Liver (tissue), 9 donors: Measurements from ENCODE around the gene CFAP45. TPM values are rescaled to one million over a fixed set of nuclear protein-coding genes. Genes with fewer than 3 reads are reported as not detected.

Experiments used
- DNase-seq: peaks from one replicate; pipeline ENCODE4 v3.0.0-alpha.2; 2017; ENCODE audit warnings: low spot score
- H3K27ac ChIP-seq, 2 donors: one replicate each; pipeline ENCODE4 v1.7.0; 2013; ENCODE audit warnings: inconsistent platforms in 2 of 2, low read length in 2 of 2, control low read depth in 1 of 2, low read depth in 1 of 2, mild to moderate bottlenecking in 1 of 2
- H3K27me3 ChIP-seq, 4 donors: one replicate each; pipeline versions ENCODE4 v1.6.1 to v1.7.0; 2013; ENCODE audit warnings: low read length in 3 of 4, inconsistent platforms in 1 of 4, mild to moderate bottlenecking in 1 of 4, moderate library complexity in 1 of 4; ENCODE audit not compliant: control insufficient read depth in 4 of 4, insufficient read depth in 4 of 4
- H3K36me3 ChIP-seq, 4 donors: one replicate each; pipeline versions ENCODE4 v1.6.1 to v1.7.0; 2013; ENCODE audit warnings: low read length in 3 of 4, mild to moderate bottlenecking in 3 of 4, low read depth in 1 of 4, moderate library complexity in 1 of 4; ENCODE audit not compliant: control insufficient read depth in 4 of 4, insufficient read depth in 3 of 4
- H3K4me1 ChIP-seq, 4 donors: one replicate each; pipeline versions ENCODE4 v1.6.1 to v1.7.0; 2013; ENCODE audit warnings: low read length in 3 of 4, mild to moderate bottlenecking in 3 of 4, moderate library complexity in 1 of 4; ENCODE audit not compliant: control insufficient read depth in 4 of 4, insufficient read depth in 4 of 4
- H3K4me3 ChIP-seq, 3 donors: one replicate each; pipeline versions ENCODE4 v1.6.1 to v1.7.0; 2013; ENCODE audit warnings: low read length in 3 of 3, control low read depth in 1 of 3, low read depth in 1 of 3, mild to moderate bottlenecking in 1 of 3
- H3K9ac ChIP-seq, 2 donors: one replicate each; pipeline ENCODE4 v1.7.0; 2013; ENCODE audit warnings: low read length in 2 of 2, mild to moderate bottlenecking in 2 of 2, moderate library complexity in 2 of 2, control low read depth in 1 of 2, low read depth in 1 of 2
- H3K9me3 ChIP-seq, 4 donors: one replicate each; pipeline versions ENCODE4 v1.6.1 to v1.7.0; 2013; ENCODE audit warnings: low read length in 3 of 4; ENCODE audit not compliant: control insufficient read depth in 4 of 4
- EGR1 ChIP-seq, 2 donors: IDR thresholded peaks; 2 replicates each; pipeline ENCODE4 v1.6.1; 2016 to 2018; ENCODE audit warnings: antibody characterized with exemption in 2 of 2, low read depth in 2 of 2
- FOXA1 ChIP-seq: IDR thresholded peaks from 2 replicates; pipeline ENCODE4 v1.6.1; 2016; ENCODE audit warnings: antibody characterized with exemption
- FOXA2 ChIP-seq: IDR thresholded peaks from 2 replicates; pipeline ENCODE4 v1.6.1; 2016; ENCODE audit warnings: antibody characterized with exemption
- GABPA ChIP-seq, 2 donors: IDR thresholded peaks in 1 of 2; conservative IDR thresholded peaks in 1 of 2; 2 replicates each; pipeline ENCODE4 v1.6.1; 2016; ENCODE audit warnings: antibody characterized with exemption in 2 of 2, mild to moderate bottlenecking in 1 of 2, moderate library complexity in 1 of 2
- HNF4A ChIP-seq, 2 donors: conservative IDR thresholded peaks; 2 replicates each; pipeline ENCODE4 v1.6.1; 2016; ENCODE audit warnings: antibody characterized with exemption in 2 of 2, mild to moderate bottlenecking in 2 of 2
- HNF4G ChIP-seq: IDR thresholded peaks from 2 replicates; pipeline ENCODE4 v1.6.1; 2016; ENCODE audit warnings: antibody characterized with exemption
- JUND ChIP-seq, 2 donors: IDR thresholded peaks; 2 replicates each; pipeline ENCODE4 v1.6.1; 2016; ENCODE audit warnings: antibody characterized with exemption in 2 of 2
- NR2F2 ChIP-seq: IDR thresholded peaks from 2 replicates; pipeline ENCODE4 v1.6.1; 2016; ENCODE audit warnings: antibody characterized with exemption
- RAD21 ChIP-seq, 2 donors: IDR thresholded peaks; 2 replicates each; pipeline ENCODE4 v1.6.1; 2016; ENCODE audit warnings: antibody characterized with exemption in 2 of 2, mild to moderate bottlenecking in 2 of 2
- RXRA ChIP-seq, 2 donors: IDR thresholded peaks; 2 replicates each; pipeline ENCODE4 v1.6.1; 2017 to 2018; ENCODE audit warnings: antibody characterized with exemption in 2 of 2, mild to moderate bottlenecking in 1 of 2
- SP1 ChIP-seq: IDR thresholded peaks from 2 replicates; pipeline ENCODE4 v1.6.1; 2018; ENCODE audit warnings: antibody characterized with exemption, mild to moderate bottlenecking
- TAF1 ChIP-seq: conservative IDR thresholded peaks from 2 replicates; pipeline ENCODE4 v1.6.1; 2016; ENCODE audit warnings: antibody characterized with exemption, mild to moderate bottlenecking
- YY1 ChIP-seq: IDR thresholded peaks from 2 replicates; pipeline ENCODE4 v1.6.1; 2016; ENCODE audit warnings: antibody characterized with exemption, mild to moderate bottlenecking
- WGBS: extraction: QIAGEN DNeasy Blood & Tissue Kit; methylation state at CpG from one replicate; pipeline ENCODE4 v1.1.7; 2013; 5-methylcytosine and 5-hydroxymethylcytosine counted together
- polyA plus RNA-seq, 2 donors: library from polyadenylated mRNA; stranded (reverse) in 1 of 2; unstranded in 1 of 2; fragments of 200-250 nt in 1 of 2; fragments of >200 nt in 1 of 2; fragmentation: Nextera tagmentation in 1 of 2; extraction: Ambion mirVana in 1 of 2; gene quantifications; one replicate each; pipeline versions ENCODE4 v1.2.1 to v1.2.3, GENCODE V29; 2013 to 2015
- total RNA-seq, 2 donors: library from RNA; depleted of rRNA; stranded (reverse); fragments of >200 nt; gene quantifications; one replicate each; pipeline ENCODE4 v1.2.3, GENCODE V29; 2014
- TF ChIP-seq, protein P1 (sequence below): IDR thresholded peaks from 2 replicates; pipeline ENCODE4 v1.6.1; 2016; ENCODE audit warnings: antibody characterized with exemption, mild to moderate bottlenecking
- TF ChIP-seq, protein P2 (sequence below): IDR thresholded peaks from 2 replicates; pipeline ENCODE4 v1.6.1; 2016; ENCODE audit warnings: antibody characterized with exemption
- TF ChIP-seq, protein P3 (sequence below): fragments of 150-350 bp; IDR thresholded peaks from 2 replicates; pipeline ENCODE4 v1.5.1; 2017; ENCODE audit warnings: improper control_type of control experiment, low read depth, low read length; ENCODE audit not compliant: missing input control
- TF ChIP-seq, protein P4 (sequence below): IDR thresholded peaks from 2 replicates; pipeline ENCODE4 v1.6.1; 2016; ENCODE audit warnings: antibody characterized with exemption
- TF ChIP-seq, protein P5 (sequence below): IDR thresholded peaks from 2 replicates; pipeline ENCODE4 v1.6.1; 2016; ENCODE audit warnings: antibody characterized with exemption
- donor health status: healthy.
- donor health status: healthy.
- donor health status: healthy.
- donor health status: healthy.
- donor health status: healthy.

CFAP45 gene
- total and polyA plus RNA-seq, 4 donors: 0.03 to 0.24 TPM; not detected in 2

DNA sequence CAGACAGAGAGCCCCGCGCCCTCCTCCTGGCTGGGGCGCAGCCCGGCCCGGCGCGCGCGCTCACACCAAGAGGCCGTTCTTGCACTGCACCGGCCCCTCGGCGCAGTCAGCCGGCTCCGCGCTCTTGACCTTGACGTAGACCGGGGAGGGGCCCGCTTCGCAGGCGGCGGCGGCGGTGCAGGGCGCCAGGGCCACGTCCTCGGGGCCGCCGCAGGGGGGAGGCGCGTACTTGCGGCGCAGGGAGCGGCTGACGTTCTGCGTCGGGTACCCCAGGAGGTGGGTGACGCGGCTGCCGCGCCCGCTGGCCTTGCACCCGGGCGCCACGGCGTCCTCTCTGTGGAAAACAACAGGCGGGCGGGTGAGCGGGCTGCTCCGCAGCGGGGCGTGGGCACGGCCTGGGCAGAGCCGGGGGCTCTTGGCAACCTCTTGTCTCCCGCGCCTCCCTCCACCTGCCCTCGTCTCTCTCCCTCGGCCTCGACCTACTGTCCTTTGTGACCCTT, 45.2 kb downstream of the CFAP45 start (continued):
- TF ChIP-seq, protein P1, sequence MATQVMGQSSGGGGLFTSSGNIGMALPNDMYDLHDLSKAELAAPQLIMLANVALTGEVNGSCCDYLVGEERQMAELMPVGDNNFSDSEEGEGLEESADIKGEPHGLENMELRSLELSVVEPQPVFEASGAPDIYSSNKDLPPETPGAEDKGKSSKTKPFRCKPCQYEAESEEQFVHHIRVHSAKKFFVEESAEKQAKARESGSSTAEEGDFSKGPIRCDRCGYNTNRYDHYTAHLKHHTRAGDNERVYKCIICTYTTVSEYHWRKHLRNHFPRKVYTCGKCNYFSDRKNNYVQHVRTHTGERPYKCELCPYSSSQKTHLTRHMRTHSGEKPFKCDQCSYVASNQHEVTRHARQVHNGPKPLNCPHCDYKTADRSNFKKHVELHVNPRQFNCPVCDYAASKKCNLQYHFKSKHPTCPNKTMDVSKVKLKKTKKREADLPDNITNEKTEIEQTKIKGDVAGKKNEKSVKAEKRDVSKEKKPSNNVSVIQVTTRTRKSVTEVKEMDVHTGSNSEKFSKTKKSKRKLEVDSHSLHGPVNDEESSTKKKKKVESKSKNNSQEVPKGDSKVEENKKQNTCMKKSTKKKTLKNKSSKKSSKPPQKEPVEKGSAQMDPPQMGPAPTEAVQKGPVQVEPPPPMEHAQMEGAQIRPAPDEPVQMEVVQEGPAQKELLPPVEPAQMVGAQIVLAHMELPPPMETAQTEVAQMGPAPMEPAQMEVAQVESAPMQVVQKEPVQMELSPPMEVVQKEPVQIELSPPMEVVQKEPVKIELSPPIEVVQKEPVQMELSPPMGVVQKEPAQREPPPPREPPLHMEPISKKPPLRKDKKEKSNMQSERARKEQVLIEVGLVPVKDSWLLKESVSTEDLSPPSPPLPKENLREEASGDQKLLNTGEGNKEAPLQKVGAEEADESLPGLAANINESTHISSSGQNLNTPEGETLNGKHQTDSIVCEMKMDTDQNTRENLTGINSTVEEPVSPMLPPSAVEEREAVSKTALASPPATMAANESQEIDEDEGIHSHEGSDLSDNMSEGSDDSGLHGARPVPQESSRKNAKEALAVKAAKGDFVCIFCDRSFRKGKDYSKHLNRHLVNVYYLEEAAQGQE: no peak

DNA sequence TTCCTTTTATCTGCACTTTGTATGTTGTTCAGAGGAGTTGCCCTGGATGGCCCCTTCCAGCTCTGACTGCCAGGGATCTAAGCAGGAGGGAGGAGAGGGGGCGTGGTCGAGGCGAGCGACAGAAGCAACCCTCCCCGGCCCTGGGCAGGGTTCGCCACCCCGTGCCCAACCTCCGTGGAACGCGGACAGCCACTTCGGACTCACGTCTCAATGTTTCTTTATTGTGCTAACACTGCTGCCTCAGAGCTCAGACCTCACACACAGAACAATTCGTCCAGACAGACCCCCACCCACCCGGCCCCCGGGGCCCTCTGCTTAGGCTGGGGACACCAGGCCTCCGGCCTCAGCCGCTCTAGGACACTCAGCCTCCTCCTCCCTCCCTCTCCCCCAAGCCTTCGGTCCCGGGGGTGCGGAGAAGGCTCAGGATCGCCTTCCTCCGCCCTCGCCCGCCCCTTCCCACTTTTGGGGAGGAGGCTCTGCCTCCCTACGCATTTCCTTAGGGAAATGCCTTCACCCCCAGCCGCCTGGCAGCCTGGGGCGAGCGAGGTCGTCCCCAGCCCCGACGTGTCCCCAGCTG, 45.8 kb downstream of the CFAP45 start:
- Histone ChIP-seq H3K27ac (peak overlapping the region; percentile 56 to 75), H3K4me1 (peaks cover 4 to 12% (median 7%) of the 10 kb centered on the region in 4 donors), H3K27me3 (no peaks in the 10 kb centered on the region), H3K9ac (peak overlapping the region in 1 of 2 donors; percentile 29), H3K36me3 (no peaks in the 10 kb centered on the region), H3K9me3 (no peaks in the 10 kb centered on the region), H3K4me3 (peak overlapping the region in 2 of 3 donors; percentile 45 to 54)
- DNase-seq: peak; percentile 51
- 5% methylated on average over 31 of the region's 31 CpGs for WGBS
- TF ChIP-seq HNF4A (conservative IDR thresholded peaks at IDR 0.05): no peak
- no peak for TF ChIP-seq GABPA (IDR thresholded peaks at IDR 0.05 in 1 of 2, conservative IDR thresholded peaks at IDR 0.05 in 1 of 2)
- peak; percentile 22 for TF ChIP-seq NR2F2
- TF ChIP-seq YY1: no peak
- TF ChIP-seq FOXA1: no peak
- TF ChIP-seq, protein P2, sequence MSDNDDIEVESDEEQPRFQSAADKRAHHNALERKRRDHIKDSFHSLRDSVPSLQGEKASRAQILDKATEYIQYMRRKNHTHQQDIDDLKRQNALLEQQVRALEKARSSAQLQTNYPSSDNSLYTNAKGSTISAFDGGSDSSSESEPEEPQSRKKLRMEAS: no peak
- TF ChIP-seq SP1: no peak

DNA sequence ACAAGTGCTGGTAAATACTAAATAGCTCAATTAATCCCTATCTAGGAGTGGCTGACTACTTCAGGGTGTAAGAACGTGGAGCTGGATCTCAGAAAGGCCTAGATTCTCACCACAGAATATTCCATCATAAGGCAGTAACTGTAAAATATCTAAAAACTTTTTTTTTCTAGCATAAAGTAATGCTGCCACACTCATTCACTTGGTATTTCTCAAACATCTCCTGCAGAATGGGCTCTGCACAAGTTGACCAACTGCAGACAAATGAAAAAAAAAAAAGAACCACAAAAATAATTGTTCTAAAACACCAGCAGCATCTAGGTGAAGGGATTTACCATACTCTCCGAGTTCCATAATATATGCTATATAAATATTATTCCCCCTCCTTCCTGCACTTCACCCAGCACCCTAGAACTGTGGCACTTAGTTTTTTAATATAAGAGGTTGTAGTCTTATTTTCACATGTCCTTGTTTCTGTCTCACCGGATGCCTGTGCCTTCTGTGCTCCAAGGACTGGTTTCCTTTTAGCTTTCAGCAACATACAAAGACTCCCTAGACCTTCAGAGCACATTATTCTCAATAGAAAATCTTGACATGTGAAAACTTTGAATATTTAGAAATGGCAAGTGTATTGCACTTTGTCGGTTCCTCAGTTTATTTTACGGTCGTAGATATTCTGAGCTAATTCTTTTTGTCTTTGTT, 46.4 kb downstream of the CFAP45 start:
- Histone ChIP-seq H3K4me1 (peaks cover 4 to 12% (median 7%) of the 10 kb centered on the region in 4 donors), H3K27me3 (no peaks in the 10 kb centered on the region), H3K9ac (peak overlapping the region in 1 of 2 donors; percentile 22), H3K9me3 (no peaks in the 10 kb centered on the region), H3K4me3 (peak overlapping the region in 2 of 3 donors; percentile 45 to 54), H3K27ac (peak overlapping the region in 1 of 2 donors; percentile 75), H3K36me3 (no peaks in the 10 kb centered on the region)
- no peak for DNase-seq
- 38% methylated on average over 6 of the region's 6 CpGs for WGBS
- no peak for TF ChIP-seq HNF4G
- TF ChIP-seq, protein P2: no peak
- TF ChIP-seq FOXA1: no peak
- no peak for TF ChIP-seq JUND (IDR thresholded peaks at IDR 0.05)
- TF ChIP-seq, protein P3, sequence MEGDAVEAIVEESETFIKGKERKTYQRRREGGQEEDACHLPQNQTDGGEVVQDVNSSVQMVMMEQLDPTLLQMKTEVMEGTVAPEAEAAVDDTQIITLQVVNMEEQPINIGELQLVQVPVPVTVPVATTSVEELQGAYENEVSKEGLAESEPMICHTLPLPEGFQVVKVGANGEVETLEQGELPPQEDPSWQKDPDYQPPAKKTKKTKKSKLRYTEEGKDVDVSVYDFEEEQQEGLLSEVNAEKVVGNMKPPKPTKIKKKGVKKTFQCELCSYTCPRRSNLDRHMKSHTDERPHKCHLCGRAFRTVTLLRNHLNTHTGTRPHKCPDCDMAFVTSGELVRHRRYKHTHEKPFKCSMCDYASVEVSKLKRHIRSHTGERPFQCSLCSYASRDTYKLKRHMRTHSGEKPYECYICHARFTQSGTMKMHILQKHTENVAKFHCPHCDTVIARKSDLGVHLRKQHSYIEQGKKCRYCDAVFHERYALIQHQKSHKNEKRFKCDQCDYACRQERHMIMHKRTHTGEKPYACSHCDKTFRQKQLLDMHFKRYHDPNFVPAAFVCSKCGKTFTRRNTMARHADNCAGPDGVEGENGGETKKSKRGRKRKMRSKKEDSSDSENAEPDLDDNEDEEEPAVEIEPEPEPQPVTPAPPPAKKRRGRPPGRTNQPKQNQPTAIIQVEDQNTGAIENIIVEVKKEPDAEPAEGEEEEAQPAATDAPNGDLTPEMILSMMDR: no peak
- TF ChIP-seq RXRA (IDR thresholded peaks at IDR 0.05): no peak
- no peak for TF ChIP-seq HNF4A (conservative IDR thresholded peaks at IDR 0.05)
- no peak for TF ChIP-seq RAD21 (IDR thresholded peaks at IDR 0.05)
- TF ChIP-seq, protein P4, sequence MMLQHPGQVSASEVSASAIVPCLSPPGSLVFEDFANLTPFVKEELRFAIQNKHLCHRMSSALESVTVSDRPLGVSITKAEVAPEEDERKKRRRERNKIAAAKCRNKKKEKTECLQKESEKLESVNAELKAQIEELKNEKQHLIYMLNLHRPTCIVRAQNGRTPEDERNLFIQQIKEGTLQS: no peak
- no peak for TF ChIP-seq SP1
- no peak for TF ChIP-seq NR2F2
- no peak for TF ChIP-seq YY1
- no peak for TF ChIP-seq EGR1 (IDR thresholded peaks at IDR 0.05; ENCODE audit: low read depth in 2 of 2)
- TF ChIP-seq FOXA2: no peak
- no peak for TF ChIP-seq TAF1
- TF ChIP-seq, protein P5, sequence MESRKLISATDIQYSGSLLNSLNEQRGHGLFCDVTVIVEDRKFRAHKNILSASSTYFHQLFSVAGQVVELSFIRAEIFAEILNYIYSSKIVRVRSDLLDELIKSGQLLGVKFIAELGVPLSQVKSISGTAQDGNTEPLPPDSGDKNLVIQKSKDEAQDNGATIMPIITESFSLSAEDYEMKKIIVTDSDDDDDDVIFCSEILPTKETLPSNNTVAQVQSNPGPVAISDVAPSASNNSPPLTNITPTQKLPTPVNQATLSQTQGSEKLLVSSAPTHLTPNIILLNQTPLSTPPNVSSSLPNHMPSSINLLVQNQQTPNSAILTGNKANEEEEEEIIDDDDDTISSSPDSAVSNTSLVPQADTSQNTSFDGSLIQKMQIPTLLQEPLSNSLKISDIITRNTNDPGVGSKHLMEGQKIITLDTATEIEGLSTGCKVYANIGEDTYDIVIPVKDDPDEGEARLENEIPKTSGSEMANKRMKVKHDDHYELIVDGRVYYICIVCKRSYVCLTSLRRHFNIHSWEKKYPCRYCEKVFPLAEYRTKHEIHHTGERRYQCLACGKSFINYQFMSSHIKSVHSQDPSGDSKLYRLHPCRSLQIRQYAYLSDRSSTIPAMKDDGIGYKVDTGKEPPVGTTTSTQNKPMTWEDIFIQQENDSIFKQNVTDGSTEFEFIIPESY: no peak
